ENCODE results near the gene INO80.

DNA sequence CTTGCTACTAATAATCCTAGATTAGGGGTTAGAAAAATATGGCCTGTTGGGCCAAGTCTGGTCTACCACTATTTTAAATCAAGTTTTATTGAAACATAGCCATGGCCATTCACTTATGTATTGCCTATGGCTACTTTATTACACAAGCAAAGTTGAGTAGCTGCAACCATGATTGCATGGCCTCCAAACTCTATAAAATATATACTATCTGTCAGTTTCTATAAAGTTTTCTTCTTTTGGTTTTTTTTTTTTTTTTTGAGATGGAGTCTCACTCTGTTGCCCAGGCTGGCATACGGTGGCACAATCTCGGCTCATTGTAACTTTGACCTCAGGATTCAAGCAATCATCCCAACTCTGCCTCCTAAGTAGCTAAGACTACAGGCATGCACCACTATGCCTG, 60.4 kb downstream of the INO80 start:
- TF ChIP-seq, protein P1, sequence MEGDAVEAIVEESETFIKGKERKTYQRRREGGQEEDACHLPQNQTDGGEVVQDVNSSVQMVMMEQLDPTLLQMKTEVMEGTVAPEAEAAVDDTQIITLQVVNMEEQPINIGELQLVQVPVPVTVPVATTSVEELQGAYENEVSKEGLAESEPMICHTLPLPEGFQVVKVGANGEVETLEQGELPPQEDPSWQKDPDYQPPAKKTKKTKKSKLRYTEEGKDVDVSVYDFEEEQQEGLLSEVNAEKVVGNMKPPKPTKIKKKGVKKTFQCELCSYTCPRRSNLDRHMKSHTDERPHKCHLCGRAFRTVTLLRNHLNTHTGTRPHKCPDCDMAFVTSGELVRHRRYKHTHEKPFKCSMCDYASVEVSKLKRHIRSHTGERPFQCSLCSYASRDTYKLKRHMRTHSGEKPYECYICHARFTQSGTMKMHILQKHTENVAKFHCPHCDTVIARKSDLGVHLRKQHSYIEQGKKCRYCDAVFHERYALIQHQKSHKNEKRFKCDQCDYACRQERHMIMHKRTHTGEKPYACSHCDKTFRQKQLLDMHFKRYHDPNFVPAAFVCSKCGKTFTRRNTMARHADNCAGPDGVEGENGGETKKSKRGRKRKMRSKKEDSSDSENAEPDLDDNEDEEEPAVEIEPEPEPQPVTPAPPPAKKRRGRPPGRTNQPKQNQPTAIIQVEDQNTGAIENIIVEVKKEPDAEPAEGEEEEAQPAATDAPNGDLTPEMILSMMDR (conservative IDR thresholded peaks at IDR 0.05), result no peak
- TF ChIP-seq ZFX (IDR thresholded peaks at IDR 0.05), result no peak

Measured in C4-2B (cell line).